ENCODE measurements around the gene LY86.

DNA sequence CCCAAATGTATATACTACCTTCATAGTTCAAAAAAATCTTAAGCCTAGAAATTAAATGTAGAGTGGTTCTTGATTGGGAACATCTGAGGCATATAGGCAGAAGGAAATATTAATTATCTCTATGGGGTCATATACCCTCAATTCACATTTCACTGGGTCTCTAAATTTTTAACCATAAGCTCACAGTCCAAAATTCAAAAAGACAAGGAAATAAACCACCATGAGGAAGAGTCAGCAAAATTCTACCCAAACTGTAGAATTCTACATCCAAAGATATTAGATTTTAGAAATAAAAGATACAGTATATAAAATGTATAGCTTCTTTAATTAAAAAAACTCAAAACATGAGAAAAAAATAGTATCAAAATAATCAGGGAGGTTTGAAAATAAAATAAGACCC lies 15.5 kb downstream of the LY86 start:
- TF ChIP-seq, protein P1, sequence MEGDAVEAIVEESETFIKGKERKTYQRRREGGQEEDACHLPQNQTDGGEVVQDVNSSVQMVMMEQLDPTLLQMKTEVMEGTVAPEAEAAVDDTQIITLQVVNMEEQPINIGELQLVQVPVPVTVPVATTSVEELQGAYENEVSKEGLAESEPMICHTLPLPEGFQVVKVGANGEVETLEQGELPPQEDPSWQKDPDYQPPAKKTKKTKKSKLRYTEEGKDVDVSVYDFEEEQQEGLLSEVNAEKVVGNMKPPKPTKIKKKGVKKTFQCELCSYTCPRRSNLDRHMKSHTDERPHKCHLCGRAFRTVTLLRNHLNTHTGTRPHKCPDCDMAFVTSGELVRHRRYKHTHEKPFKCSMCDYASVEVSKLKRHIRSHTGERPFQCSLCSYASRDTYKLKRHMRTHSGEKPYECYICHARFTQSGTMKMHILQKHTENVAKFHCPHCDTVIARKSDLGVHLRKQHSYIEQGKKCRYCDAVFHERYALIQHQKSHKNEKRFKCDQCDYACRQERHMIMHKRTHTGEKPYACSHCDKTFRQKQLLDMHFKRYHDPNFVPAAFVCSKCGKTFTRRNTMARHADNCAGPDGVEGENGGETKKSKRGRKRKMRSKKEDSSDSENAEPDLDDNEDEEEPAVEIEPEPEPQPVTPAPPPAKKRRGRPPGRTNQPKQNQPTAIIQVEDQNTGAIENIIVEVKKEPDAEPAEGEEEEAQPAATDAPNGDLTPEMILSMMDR (IDR thresholded peaks at IDR 0.05), result no peak
- no peak for TF ChIP-seq POLR2A (IDR thresholded peaks at IDR 0.05)

All from thyroid gland (tissue), 4 donors.